HepG2 (cell line): ENCODE measurements around the gene CSK. TPM values are rescaled to one million over a fixed set of nuclear protein-coding genes. Genes with fewer than 3 reads are reported as not detected.

Experiments used
- CCAR2 ChIP-seq: fragments of 200-400 bp; formaldehyde crosslinking; optimal IDR thresholded peaks from 2 replicates; pipeline ENCODE3; 2018; ENCODE audit warnings: low read depth, mild to moderate bottlenecking, low read length, moderate library complexity
- CEBPB ChIP-seq: IDR thresholded peaks from 2 replicates; pipeline ENCODE4 v1.6.1; 2011; ENCODE audit warnings: low read depth, low read length, improper control_type of control experiment, borderline replicate concordance
- DNMT1 ChIP-seq: sonication (generic); formaldehyde crosslinking; IDR thresholded peaks from 2 replicates; pipeline ENCODE4 v1.5.1; 2020; ENCODE audit warnings: mild to moderate bottlenecking, missing genetic modification reagents
- ETV6 ChIP-seq: sonication (generic); formaldehyde crosslinking; conservative IDR thresholded peaks from 2 replicates; pipeline ENCODE4 v1.4.0; 2020; ENCODE audit warnings: missing genetic modification reagents
- FOXO4 ChIP-seq: sonication (generic); formaldehyde crosslinking; conservative IDR thresholded peaks from 2 replicates; pipeline ENCODE4 v1.8.1; 2023; ENCODE audit warnings: missing genetic modification reagents
- KAT8 ChIP-seq: IDR thresholded peaks from 2 replicates; pipeline ENCODE4 v1.6.1; 2016; ENCODE audit warnings: missing genetic modification reagents, missing compliant biosample characterization
- KMT2A ChIP-seq: sonication (generic); formaldehyde crosslinking; IDR thresholded peaks from 2 replicates; pipeline ENCODE4 v1.4.0; 2020; ENCODE audit warnings: missing genetic modification reagents
- LCORL ChIP-seq, 2 experiments: fragments of 450-650 bp in 1 of 2; sonication (generic) in 1 of 2; formaldehyde crosslinking in 1 of 2; IDR thresholded peaks; 2 replicates each; pipeline versions ENCODE4 v1.5.0 to v1.6.1; 2017 to 2020; ENCODE audit warnings: antibody characterized with exemption in 1 of 2, missing genetic modification reagents in 1 of 2
- SALL2 ChIP-seq: sonication (generic); formaldehyde crosslinking; IDR thresholded peaks from 2 replicates; pipeline ENCODE4 v1.8.1; 2023; ENCODE audit warnings: mild to moderate bottlenecking, missing genetic modification reagents, inconsistent platforms
- SKI ChIP-seq: fragments of 450-650 bp; IDR thresholded peaks from one replicate; pipeline ENCODE4 v1.6.1; 2018; ENCODE audit warnings: mild to moderate bottlenecking; ENCODE audit not compliant: partially characterized antibody
- SYNCRIP ChIP-seq: fragments of 200-400 bp; formaldehyde crosslinking; IDR thresholded peaks from 2 replicates; pipeline ENCODE4 v1.6.1; 2018; ENCODE audit warnings: mild to moderate bottlenecking, low read depth, low read length; ENCODE audit not compliant: insufficient read depth
- TBX3 ChIP-seq: fragments of 450-650 bp; IDR thresholded peaks from 2 replicates; pipeline ENCODE4 v1.6.1; 2017; ENCODE audit warnings: antibody characterized with exemption, mild to moderate bottlenecking, inconsistent platforms, borderline replicate concordance
- ZBTB37 ChIP-seq: sonication (generic); formaldehyde crosslinking; IDR thresholded peaks from 2 replicates; pipeline ENCODE4 v1.4.0; 2020; ENCODE audit warnings: mild to moderate bottlenecking, missing genetic modification reagents
- ZFX ChIP-seq: sonication (generic); formaldehyde crosslinking; IDR thresholded peaks from 2 replicates; pipeline ENCODE4 v1.4.0; 2020; ENCODE audit warnings: mild to moderate bottlenecking, low read depth, missing genetic modification reagents, moderate library complexity
- ZMYM3 ChIP-seq: sonication (generic); formaldehyde crosslinking; IDR thresholded peaks from 2 replicates; pipeline ENCODE4 v1.5.1; 2020; ENCODE audit warnings: mild to moderate bottlenecking, missing genetic modification reagents
- ZNF12 ChIP-seq: sonication (generic); formaldehyde crosslinking; IDR thresholded peaks from 2 replicates; pipeline ENCODE4 v1.5.0; 2020; ENCODE audit warnings: missing genetic modification reagents
- ZNF205 ChIP-seq: IDR thresholded peaks from 2 replicates; pipeline ENCODE4 v1.6.1; 2018; ENCODE audit warnings: missing biosample characterization, missing genetic modification reagents
- ZNF350 ChIP-seq: sonication (generic); formaldehyde crosslinking; IDR thresholded peaks from 2 replicates; pipeline ENCODE4 v1.4.0; 2020; ENCODE audit warnings: mild to moderate bottlenecking, low read depth, missing genetic modification reagents, borderline replicate concordance
- ZNF496 ChIP-seq: sonication (generic); formaldehyde crosslinking; IDR thresholded peaks from 2 replicates; pipeline ENCODE4 v1.8.1; 2023; ENCODE audit warnings: mild to moderate bottlenecking, moderate library complexity, missing genetic modification reagents; ENCODE audit not compliant: insufficient replicate concordance
- ZNF616 ChIP-seq: sonication (generic); formaldehyde crosslinking; IDR thresholded peaks from 2 replicates; pipeline ENCODE4 v1.5.0; 2020; ENCODE audit warnings: low read depth, mild to moderate bottlenecking, missing genetic modification reagents
- ZNF713 ChIP-seq: sonication (generic); formaldehyde crosslinking; IDR thresholded peaks from 2 replicates; pipeline ENCODE4 v1.4.0; 2020; ENCODE audit warnings: mild to moderate bottlenecking, missing genetic modification reagents
- ZNF784 ChIP-seq: sonication (generic); formaldehyde crosslinking; IDR thresholded peaks from 2 replicates; pipeline ENCODE4 v1.5.1; 2020; ENCODE audit warnings: missing genetic modification reagents, mild to moderate bottlenecking, borderline replicate concordance
- ZNF792 ChIP-seq: IDR thresholded peaks from 2 replicates; pipeline ENCODE4 v1.6.1; 2016
- polyA plus RNA-seq, 8 experiments: library from polyadenylated mRNA; depleted of rRNA in 3 of 8; stranded (reverse) in 7 of 8; unstranded in 1 of 8; fragments of >200 nt; fragmentation: Illumina TruSeq in 4 of 8; extraction: Trizol in 4 of 8; gene quantifications; 2 replicates each; pipeline versions ENCODE4 v1.2.1 to v1.2.3, GENCODE V29; 2011 to 2016; ENCODE audit warnings: low read depth in 4 of 8, missing spikeins in 1 of 8, mixed read lengths in 1 of 8; ENCODE audit not compliant: insufficient read depth in 1 of 8
- total RNA-seq, 5 experiments: library from RNA; depleted of rRNA; stranded (reverse); fragments of >200 nt; fragmentation: Illumina TruSeq; extraction: Trizol; gene quantifications; 2 replicates each; pipeline ENCODE4 v1.2.3, GENCODE V29; 2016; ENCODE audit warnings: low read depth in 1 of 5
- TF ChIP-seq, protein P1 (sequence below): IDR thresholded peaks from 2 replicates; pipeline ENCODE4 v1.6.1; 2016; ENCODE audit warnings: missing compliant biosample characterization, missing genetic modification reagents, borderline replicate concordance

Gene CSK
- total and polyA plus RNA-seq, 2 of the 13 experiments (the other 11 are each of a cell fraction or from before 2014, with no cell fraction given): 12.5 to 21.3 TPM

- TF ChIP-seq SKI (no peak), TBX3 (no peak), CCAR2 (no peak), ZMYM3 (0 out of 2 replicates have a peak, but pooled peaks have one; percentile 25), KAT8 (CRISPR knock-in tag) (no peak), ZNF350 (CRISPR knock-in tag) (no peak), ZNF792 (no peak), ZNF784 (no peak), ZFX (CRISPR knock-in tag) (peak; percentile 62; the same call in 1 of the 2 replicates), CEBPB (peak; percentile 80), ZNF713 (CRISPR knock-in tag) (no peak), SYNCRIP (no peak), KMT2A (CRISPR knock-in tag) (no peak), ZNF12 (no peak), DNMT1 (CRISPR knock-in tag) (no peak), SALL2 (CRISPR knock-in tag) (no peak), LCORL (IDR thresholded peaks at IDR 0.05) (no peak), LCORL (CRISPR knock-in tag; IDR thresholded peaks at IDR 0.05) (0 out of 2 replicates have a peak, but pooled peaks have one; percentile 24), ZNF496 (CRISPR knock-in tag) (no peak), ZNF616 (no peak), ETV6 (CRISPR knock-in tag) (no peak), FOXO4 (CRISPR knock-in tag) (no peak), ZBTB37 (CRISPR knock-in tag) (no peak), ZNF205 (CRISPR knock-in tag) (no peak)
- TF ChIP-seq, protein P1, sequence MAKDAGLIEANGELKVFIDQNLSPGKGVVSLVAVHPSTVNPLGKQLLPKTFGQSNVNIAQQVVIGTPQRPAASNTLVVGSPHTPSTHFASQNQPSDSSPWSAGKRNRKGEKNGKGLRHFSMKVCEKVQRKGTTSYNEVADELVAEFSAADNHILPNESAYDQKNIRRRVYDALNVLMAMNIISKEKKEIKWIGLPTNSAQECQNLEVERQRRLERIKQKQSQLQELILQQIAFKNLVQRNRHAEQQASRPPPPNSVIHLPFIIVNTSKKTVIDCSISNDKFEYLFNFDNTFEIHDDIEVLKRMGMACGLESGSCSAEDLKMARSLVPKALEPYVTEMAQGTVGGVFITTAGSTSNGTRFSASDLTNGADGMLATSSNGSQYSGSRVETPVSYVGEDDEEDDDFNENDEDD: no peak
- TF ChIP-seq, all 625 proteins: peak for 17
Measured at GRCh38 chr15:74773731-74774252, 8.1 kb upstream of the CSK start (continued).
